ENCODE measurements around the gene TBL3.

The TBL3 gene

DNA sequence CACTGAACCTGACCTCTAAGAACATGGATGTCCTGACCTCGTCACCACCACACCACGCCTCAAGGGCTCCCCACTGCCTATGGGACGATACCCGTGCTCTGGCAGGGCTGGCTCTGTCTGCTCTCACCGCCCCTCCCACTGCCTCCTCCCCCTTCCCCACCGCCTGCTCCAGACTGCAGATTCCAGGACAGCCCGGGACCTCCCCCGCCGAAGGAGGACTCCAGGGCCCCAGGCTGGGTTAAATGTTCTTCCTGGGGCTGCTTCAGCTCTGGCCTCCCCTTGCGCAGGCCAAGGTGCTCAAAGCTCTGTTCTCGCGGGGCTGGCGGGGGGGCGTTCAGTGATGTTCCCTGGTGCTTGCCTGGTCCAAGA is 50.9 kb downstream of the TBL3 start:
- peak; percentile 27 for DNase-seq

- DNase-seq: peak; percentile 95
These were observed 51.5 kb downstream of the TBL3 start for GRCh38 chr16:2023092-2024031.

GRCh38 chr16:2024032-2024420 is 52.2 kb downstream of the TBL3 start:
- DNase-seq: no peak

- no peak for DNase-seq
These were observed 53.4 kb downstream of the TBL3 start for GRCh38 chr16:2025251-2025650.

DNA sequence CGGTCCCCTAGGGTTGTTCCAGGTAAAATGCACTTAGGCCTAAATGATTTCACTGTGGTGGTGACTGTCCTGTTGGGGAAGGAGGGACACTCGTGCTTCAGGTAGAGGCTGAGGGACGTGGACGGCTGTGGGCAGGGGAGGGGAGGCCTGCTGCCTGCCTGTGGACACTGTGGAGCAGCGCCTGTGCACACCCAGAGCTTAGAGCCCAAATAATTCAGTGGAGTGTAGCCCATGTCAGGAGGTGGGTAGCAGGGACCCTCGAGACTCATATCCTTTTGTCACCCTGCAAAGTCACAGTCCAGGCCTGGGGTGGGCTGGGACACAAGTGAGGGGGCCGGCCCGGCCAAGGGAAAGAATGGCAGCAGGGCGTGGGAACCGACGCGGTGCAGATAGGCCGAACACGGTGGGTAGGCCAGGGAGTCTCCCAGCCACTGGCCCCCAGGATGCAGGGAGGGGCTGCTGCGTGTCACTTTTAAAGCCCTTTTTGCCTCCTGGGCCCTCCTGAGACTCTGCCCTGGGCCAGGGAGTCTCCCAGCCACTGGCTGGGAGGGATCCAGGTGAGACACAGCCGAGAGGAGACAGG is 54.1 kb downstream of the TBL3 start:
- no peak for DNase-seq

DNA sequence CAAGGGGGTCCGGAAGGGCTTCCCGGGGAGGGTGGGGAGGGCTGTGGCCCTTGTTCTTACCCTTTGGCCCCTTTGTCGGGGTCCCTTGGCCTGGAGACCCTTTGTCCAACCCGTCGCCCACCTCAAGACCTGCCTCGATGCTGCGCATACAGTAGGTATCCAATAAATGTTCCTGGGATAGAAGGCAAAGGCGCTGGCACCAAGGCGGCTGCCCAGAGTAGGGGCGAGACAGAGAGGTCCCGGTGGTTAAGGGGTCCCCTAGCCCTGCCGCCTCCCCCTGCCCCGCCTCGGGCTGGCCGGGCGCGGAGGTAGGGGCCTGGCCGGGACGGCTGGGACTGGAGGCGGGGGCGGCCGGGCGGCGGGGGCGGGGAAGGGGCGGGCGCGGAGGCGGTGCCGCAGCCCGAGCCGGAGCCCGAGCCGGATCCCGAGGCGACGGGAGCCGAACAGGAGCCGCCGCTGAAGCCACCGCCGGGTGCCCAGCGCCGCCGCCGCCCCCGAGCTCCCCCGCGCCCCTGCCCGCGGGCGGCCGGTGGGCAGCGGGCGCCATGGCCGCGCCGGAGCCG is 54.7 kb downstream of the TBL3 start, which contains the start of gene NHERF2:
NHERF2 (plus strand) TSS at position 442 of the 563 bp plus-strand sequence; CDS start at position 546, 104 bp downstream.
- DNase-seq: no peak

DNA sequence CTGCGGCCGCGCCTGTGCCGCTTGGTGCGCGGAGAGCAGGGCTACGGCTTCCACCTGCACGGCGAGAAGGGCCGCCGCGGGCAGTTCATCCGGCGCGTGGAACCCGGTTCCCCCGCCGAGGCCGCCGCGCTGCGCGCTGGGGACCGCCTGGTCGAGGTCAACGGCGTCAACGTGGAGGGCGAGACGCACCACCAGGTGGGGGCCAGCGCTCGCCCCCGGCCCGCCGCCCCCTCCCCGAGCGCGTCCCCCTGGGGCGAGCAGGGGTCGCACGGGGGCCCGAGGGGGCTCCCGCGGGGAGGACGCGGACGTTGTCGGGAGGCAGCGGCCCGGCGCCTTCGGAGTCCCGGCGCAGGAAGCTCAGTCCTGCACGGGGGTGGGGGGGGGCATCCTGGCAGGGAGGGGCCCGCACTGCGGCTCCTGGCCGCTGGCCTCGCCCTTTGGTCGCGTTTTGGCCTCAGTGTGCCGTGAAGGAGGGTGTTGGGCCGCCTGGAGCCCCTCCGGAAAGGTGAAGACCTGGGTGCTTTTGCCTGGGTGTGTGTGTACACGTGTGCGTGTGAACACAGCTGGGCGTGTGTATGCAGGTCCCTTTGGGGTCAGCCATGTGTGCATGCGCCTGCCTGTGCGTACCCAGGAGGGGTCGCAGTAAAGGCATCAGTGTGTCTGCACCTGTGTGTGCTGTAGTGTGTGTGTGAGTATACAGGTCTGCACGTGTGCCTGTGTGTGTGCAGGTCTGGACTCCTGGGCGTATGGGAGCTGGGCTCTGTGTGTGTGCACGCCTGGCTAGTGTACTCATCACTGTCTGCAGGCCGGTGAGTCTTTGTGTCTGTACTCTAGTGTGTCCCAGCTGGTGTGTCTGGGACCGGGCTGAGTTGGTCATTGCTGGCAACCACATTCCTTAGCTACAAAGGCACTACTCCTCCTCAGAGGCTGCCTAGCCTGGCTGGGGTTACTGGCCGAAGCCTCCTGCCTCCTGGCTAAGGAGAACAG is 55.5 kb downstream of the TBL3 start:
- DNase-seq: no peak

GRCh38 chr16:2028146-2028545 is 56.3 kb downstream of the TBL3 start:
- no peak for DNase-seq

GRCh38 chr16:2028620-2029220 is 56.9 kb downstream of the TBL3 start:
- no peak for DNase-seq

GRCh38 chr16:2029350-2029749 is 57.5 kb downstream of the TBL3 start:
- DNase-seq: no peak

DNA sequence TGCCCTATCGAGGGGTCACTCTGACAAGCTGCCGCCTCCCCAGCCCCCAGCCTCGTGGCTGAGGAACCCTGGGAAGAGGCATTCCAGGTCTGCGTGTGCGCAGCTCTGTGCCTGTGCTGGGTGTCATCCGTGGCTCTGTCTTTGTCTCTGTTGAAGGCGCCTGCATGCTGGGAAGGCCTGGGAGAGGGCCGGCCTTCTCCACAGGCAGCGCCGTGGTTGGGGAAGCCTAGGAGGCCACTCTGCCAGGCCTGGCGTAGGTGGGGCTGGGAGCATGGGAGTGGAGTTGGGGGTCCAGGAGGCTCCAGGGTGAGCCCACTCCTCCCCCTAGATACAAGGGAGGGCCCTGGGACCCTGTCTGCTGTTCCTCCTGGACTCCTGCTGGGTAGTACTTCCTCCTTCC is 58.2 kb downstream of the TBL3 start:
- DNase-seq: no peak

DNA sequence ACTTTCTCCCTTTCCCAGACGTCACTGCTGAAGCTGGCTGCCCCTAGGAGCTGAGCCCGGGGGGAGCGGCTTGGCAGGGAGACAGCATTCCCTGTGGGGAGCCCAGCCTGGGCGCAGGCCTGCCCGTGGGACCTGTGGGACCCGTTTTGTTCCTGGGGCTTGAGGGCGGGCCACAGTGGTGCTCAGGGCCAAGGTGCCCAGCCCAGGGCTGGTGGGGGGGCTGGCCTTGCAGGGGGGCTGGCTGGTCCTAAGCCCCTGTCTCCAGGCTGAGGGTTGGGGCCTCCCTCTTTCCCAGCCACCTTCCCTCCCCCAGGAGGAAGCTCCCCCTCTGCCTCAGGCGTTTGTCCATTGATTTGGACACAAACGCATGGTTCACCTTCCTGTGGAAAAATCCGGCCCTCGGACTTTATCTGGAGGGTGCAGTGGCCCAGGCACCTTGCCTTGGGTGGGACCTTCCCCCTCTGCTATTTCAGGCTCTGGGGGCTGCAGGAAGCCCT is 59.3 kb downstream of the TBL3 start:
- DNase-seq: no peak

All from stimulated activated CD4-positive, alpha-beta T cell treated with anti-CD3 and anti-CD28 coated beads, Interleukin-4, amount 100 ng/mL, for 24 hours (primary cell).